ENCODE results near the gene CACNA2D4.

Gene CACNA2D4

GRCh38 chr12:1815814-1816729, 102.4 kb downstream of the CACNA2D4 start:
- DNase-seq (ENCODE audit: low read depth in 2 of 2): no peak

GRCh38 chr12:1815108-1815507, 103.3 kb downstream of the CACNA2D4 start:
- DNase-seq (ENCODE audit: low read depth in 2 of 2): no peak

GRCh38 chr12:1814266-1814665, 104.2 kb downstream of the CACNA2D4 start:
- no peak for DNase-seq (ENCODE audit: low read depth in 2 of 2)

GRCh38 chr12:1812650-1813302, 105.7 kb downstream of the CACNA2D4 start:
- no peak for DNase-seq (ENCODE audit: low read depth in 2 of 2)

- DNase-seq (ENCODE audit: low read depth in 2 of 2): no peak
Observed at GRCh38 chr12:1811948-1812291, 106.5 kb downstream of the CACNA2D4 start.

- no peak for DNase-seq (ENCODE audit: low read depth in 2 of 2)
Observed at GRCh38 chr12:1811281-1811947, 107.0 kb downstream of the CACNA2D4 start.

- no peak for DNase-seq (ENCODE audit: low read depth in 2 of 2)
Observed at GRCh38 chr12:1810931-1811280, 107.5 kb downstream of the CACNA2D4 start.

GRCh38 chr12:1810201-1810930, 108.1 kb downstream of the CACNA2D4 start:
- DNase-seq (ENCODE audit: low read depth in 2 of 2): no peak

- no peak for DNase-seq (ENCODE audit: low read depth in 2 of 2)
Observed at GRCh38 chr12:1809591-1810190, 108.8 kb downstream of the CACNA2D4 start.

- no peak for DNase-seq (ENCODE audit: low read depth in 2 of 2)
Observed at GRCh38 chr12:1808798-1809480, 109.5 kb downstream of the CACNA2D4 start.

GRCh38 chr12:1808036-1808797, 110.2 kb downstream of the CACNA2D4 start:
- no peak for DNase-seq (ENCODE audit: low read depth in 2 of 2)

GRCh38 chr12:1807087-1807860, 111.2 kb downstream of the CACNA2D4 start:
- DNase-seq (ENCODE audit: low read depth in 2 of 2): no peak

- no peak for DNase-seq (ENCODE audit: low read depth in 2 of 2)
Observed at GRCh38 chr12:1806301-1807086, 112.0 kb downstream of the CACNA2D4 start.

GRCh38 chr12:1805441-1806081, 112.9 kb downstream of the CACNA2D4 start:
- DNase-seq (ENCODE audit: low read depth in 2 of 2): no peak

- DNase-seq (ENCODE audit: low read depth in 2 of 2): peak; percentile 58 to 74
Observed at GRCh38 chr12:1804545-1805332, 113.7 kb downstream of the CACNA2D4 start.

- no peak for DNase-seq (ENCODE audit: low read depth in 2 of 2)
Observed at GRCh38 chr12:1803736-1804135, 114.7 kb downstream of the CACNA2D4 start.

GRCh38 chr12:1801303-1801975, 117.0 kb downstream of the CACNA2D4 start:
- no peak for DNase-seq (ENCODE audit: low read depth in 2 of 2)
